GM18907 (cell line): Measurements from ENCODE around the gene PCK2.

ENCODE experiments used
- ATAC-seq: cut with Tn5 transposase; IDR thresholded peaks from one replicate; pipeline ENCODE4 v1.9.1; 2021; ENCODE audit warnings: mild to moderate bottlenecking, moderate library complexity; ENCODE audit not compliant: unreplicated experiment

The PCK2 gene

GRCh38 chr14:24114532-24115421 lies 20.7 kb downstream of the PCK2 start, which contains the start of the genes DCAF11 and NRL:
Gene DCAF11, plus strand, starts transcription at chr14:24114777. Its CDS starts 818 bp downstream, at chr14:24115595.
Gene NRL, minus strand, starts transcription at chr14:24114949. Its CDS starts 32,101 bp downstream, at chr14:24082848.
- ATAC-seq: peak; percentile 90

- no peak for ATAC-seq
These were observed 21.5 kb downstream of the PCK2 start for GRCh38 chr14:24115422-24116127.

- no peak for ATAC-seq
These were observed 22.2 kb downstream of the PCK2 start for GRCh38 chr14:24116128-24116814.

- no peak for ATAC-seq
These were observed 23.1 kb downstream of the PCK2 start for GRCh38 chr14:24117179-24117578.

GRCh38 chr14:24119691-24120090 lies 25.6 kb downstream of the PCK2 start:
- no peak for ATAC-seq

- ATAC-seq: no peak
These were observed 27.1 kb downstream of the PCK2 start for GRCh38 chr14:24121210-24121609.

GRCh38 chr14:24122416-24122815 lies 28.3 kb downstream of the PCK2 start:
- ATAC-seq: no peak

GRCh38 chr14:24122898-24123297 lies 28.8 kb downstream of the PCK2 start:
- no peak for ATAC-seq

GRCh38 chr14:24123424-24124417 lies 29.6 kb downstream of the PCK2 start:
- ATAC-seq: peak; percentile 71

GRCh38 chr14:24126939-24127338 lies 32.8 kb downstream of the PCK2 start:
- ATAC-seq: no peak

- no peak for ATAC-seq
These were observed 33.6 kb downstream of the PCK2 start for GRCh38 chr14:24127673-24128072.

- no peak for ATAC-seq
These were observed 35.4 kb downstream of the PCK2 start for GRCh38 chr14:24129410-24129998.

- ATAC-seq: no peak
These were observed 36.2 kb downstream of the PCK2 start, which contains the start of gene FITM1 for GRCh38 chr14:24130380-24130716. Gene FITM1, plus strand, starts transcription at chr14:24130659. Its CDS starts 905 bp downstream, at chr14:24131564.

- ATAC-seq: no peak
These were observed 36.8 kb downstream of the PCK2 start for GRCh38 chr14:24130717-24131548.

GRCh38 chr14:24131549-24131966 lies 37.4 kb downstream of the PCK2 start:
- ATAC-seq: no peak

GRCh38 chr14:24132061-24132685 lies 38.1 kb downstream of the PCK2 start:
- ATAC-seq: no peak

- ATAC-seq: no peak
These were observed 38.9 kb downstream of the PCK2 start for GRCh38 chr14:24132976-24133375.

GRCh38 chr14:24133735-24134134 lies 39.6 kb downstream of the PCK2 start:
- ATAC-seq: no peak

GRCh38 chr14:24135584-24135833 lies 41.4 kb downstream of the PCK2 start:
- peak; percentile 6 for ATAC-seq
